ENCODE measurements around the gene SV2A. TPM values are rescaled to one million over a fixed set of nuclear protein-coding genes. Genes with fewer than 3 reads are reported as not detected.

The SV2A gene, protein sequence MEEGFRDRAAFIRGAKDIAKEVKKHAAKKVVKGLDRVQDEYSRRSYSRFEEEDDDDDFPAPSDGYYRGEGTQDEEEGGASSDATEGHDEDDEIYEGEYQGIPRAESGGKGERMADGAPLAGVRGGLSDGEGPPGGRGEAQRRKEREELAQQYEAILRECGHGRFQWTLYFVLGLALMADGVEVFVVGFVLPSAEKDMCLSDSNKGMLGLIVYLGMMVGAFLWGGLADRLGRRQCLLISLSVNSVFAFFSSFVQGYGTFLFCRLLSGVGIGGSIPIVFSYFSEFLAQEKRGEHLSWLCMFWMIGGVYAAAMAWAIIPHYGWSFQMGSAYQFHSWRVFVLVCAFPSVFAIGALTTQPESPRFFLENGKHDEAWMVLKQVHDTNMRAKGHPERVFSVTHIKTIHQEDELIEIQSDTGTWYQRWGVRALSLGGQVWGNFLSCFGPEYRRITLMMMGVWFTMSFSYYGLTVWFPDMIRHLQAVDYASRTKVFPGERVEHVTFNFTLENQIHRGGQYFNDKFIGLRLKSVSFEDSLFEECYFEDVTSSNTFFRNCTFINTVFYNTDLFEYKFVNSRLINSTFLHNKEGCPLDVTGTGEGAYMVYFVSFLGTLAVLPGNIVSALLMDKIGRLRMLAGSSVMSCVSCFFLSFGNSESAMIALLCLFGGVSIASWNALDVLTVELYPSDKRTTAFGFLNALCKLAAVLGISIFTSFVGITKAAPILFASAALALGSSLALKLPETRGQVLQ
- 19.4 and 38.0 TPM in 2 replicates for total RNA-seq

DNA sequence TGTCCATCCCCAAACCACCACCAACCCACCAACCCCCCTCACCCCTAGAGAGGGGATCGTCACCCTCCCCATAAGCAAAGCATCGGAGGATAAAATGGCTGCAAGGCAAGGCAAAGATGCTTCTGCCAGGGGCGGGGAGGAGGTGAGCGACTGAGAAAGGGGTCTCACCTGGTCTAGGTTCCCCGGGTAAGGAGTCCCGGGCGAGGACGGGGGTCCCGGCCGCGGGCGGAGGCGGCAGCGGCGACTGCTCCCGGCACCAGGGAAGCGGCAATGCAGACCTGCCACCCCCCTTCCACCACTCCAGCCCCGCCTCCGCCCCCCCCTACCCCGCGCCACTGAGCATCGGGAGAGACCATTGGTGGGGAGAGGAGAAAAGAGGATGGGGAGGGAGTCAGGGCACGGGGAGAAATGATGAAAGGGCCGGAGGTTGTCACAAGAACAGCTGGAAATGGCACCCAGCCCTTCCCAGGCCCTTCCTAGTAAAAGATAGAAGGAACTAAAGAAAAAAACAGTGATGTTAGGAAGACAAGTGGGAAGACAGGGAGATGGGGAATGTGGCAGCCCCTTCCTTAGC is at the start of gene SV2A:
Gene SV2A (minus strand): TSS at position 274 of the 574 bp plus-strand sequence. CDS start 4,004 bp downstream, outside the sequence.

DNA sequence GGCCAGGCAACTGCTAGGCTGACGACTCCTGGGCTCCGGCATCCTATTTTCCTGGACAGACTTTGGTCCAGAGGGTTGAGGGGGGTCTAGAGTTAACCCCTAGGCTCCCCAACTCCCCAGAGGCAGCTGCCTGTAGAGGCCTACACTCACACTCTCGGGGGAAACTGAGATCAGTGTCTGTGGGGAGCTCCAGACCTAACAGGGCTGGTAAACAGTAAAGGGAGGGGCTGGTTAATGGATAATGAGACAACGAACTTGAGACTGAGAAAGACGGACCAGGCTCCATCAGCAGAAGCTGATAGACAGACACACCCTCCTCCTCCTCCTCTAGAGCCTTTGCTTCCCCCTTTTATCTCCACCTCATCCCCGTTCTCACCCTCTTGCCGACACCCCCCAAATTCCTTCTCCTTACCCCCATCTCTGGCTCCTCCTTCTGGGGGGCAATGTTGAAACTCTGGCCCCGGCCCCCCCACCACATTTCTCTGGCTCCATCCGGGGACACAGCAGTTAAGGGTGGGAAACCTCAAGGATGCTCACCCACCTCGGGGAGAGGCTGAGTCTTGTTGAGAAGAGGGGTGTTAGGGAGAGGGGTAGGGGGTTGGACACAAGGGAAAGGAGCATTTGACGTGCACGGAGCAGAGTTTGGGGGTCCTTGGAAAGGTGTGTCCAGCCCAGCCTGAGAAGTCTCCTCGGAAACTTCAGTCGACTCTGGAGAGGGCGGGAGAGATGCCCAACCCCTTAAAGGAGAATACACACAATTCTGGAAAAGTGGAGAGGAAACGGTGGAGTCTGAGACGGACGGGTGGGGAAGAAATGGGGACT is 18.7 kb upstream of the SV2A start, which contains the start of gene MTMR11:
Gene MTMR11 (minus strand): TSS at position 710 of the 822 bp plus-strand sequence. CDS start 232 bp downstream, at position 478.

DNA sequence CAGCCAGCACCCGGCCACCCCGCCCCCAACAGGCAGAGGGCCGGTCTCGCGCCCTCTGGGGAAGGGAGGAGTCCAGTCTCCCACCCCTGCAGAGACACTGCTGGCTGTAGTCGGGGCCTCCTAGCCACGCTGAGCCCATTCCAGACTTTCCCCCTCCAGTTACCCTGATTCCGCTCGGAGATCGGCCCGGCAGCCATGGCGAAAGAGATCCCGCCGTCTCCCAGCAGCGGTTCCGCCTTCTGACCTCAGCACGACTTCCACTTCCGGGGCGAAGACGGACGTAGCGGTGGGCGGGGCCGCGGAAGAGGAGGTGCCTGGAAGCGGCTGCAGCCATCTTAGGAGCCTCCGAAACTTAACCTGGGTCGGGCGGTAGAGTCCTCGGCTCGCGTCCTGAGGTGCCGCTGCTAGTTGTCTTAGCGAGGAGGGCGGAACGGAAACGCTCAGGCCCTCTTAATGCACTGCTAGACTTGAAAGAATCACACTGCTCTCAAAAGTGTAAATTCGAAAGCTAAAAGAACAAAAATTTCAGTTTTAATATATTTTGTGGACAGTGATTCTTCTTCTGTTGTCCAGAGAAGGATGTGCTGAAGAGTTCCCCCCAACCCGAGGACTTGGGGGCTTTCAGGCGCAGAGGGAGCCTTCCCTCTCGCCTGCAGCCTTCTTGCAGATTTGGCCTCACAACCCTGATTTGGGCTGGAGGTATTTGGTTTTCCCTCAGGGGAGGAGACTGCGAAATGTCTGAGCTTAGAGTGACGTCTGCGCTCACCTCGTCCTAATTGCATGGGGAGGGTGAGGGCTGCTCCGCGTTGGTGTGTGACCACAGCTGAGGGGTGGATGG is 10.1 kb upstream of the SV2A start, which contains the start of gene SF3B4:
Gene SF3B4 (minus strand): TSS at position 241 of the 838 bp plus-strand sequence. CDS start 44 bp downstream, at position 197.

DNA sequence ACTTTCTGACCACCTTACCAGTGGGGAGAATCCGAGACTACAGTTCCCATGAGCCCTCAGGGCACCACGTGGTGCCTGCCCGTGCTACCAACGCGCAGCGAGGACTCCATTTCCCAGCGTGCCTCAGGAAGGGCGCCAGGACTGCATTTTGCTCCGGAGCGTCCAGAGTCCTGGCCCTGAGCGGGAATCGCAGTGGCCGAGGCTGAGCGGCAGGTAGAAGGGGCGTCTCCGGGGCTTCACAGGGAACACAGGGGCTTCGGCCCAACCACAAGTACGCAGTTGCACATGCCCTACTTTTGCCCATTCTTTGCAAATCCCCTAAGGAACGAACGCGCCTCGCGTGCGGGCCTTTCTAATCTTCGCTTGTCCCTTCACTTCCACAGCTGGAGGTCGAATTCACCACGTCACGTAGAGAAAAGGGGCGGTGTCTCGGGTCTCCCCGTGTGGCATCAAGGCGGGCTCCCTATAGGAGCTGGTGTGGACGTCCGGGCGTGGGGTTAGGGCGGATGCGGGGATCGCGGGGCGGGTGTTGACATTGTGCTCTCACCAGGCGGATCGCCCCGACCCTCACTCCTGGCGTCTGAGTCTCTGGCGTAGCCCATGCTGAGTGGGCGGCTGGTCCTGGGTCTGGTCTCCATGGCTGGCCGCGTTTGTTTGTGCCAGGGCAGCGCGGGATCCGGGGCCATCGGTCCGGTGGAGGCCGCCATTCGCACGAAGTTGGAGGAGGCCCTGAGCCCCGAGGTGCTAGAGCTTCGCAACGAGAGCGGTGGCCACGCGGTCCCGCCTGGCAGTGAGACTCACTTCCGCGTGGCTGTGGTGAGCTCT is 18.0 kb downstream of the SV2A start, which contains the start of gene BOLA1:
Gene BOLA1 (plus strand): TSS at position 109 of the 825 bp plus-strand sequence. CDS start 492 bp downstream, at position 601.

Other genes with a start within 250 kb of the SV2A start
- gene FCGR1A, start 135.2 kb downstream of the SV2A start, total RNA-seq = not detected in 2 replicates
- 11.2 and 12.2 TPM in 2 replicates for gene BOLA1, start 18.3 kb downstream of the SV2A start, total RNA-seq
- gene SF3B4, start 10.0 kb upstream of the SV2A start, total RNA-seq = 11.4 and 14.4 TPM in 2 replicates
- gene MTMR11, start 19.0 kb upstream of the SV2A start, total RNA-seq = 12.2 and 13.2 TPM in 2 replicates
- gene OTUD7B, start 92.9 kb upstream of the SV2A start, total RNA-seq = 19.6 and 20.8 TPM in 2 replicates
- 39.0 and 49.9 TPM in 2 replicates for gene VPS45, start 149.9 kb upstream of the SV2A start, total RNA-seq
- 48.7 and 63.8 TPM in 2 replicates for gene PLEKHO1, start 232.1 kb upstream of the SV2A start, total RNA-seq

Measured in smooth muscle cell of trachea (primary cell).